Fibroblast of gingiva (primary cell): ENCODE data around the gene MPEG1.

Experiments used
- DNase-seq: peaks from one replicate; pipeline ENCODE4 v3.0.0-alpha.2; 2011; ENCODE audit warnings: low read depth

Gene MPEG1

GRCh38 chr11:59171508-59172322 is 41.0 kb downstream of the MPEG1 start, which contains the start of gene DTX4:
DTX4 (plus strand) TSS chr11:59172132; CDS start chr11:59172596, 464 bp downstream.
- DNase-seq = peak; percentile 83

GRCh38 chr11:59164028-59164427 is 48.7 kb downstream of the MPEG1 start:
- DNase-seq = no peak
